ENCODE data around the gene MN1.

The MN1 gene

DNA sequence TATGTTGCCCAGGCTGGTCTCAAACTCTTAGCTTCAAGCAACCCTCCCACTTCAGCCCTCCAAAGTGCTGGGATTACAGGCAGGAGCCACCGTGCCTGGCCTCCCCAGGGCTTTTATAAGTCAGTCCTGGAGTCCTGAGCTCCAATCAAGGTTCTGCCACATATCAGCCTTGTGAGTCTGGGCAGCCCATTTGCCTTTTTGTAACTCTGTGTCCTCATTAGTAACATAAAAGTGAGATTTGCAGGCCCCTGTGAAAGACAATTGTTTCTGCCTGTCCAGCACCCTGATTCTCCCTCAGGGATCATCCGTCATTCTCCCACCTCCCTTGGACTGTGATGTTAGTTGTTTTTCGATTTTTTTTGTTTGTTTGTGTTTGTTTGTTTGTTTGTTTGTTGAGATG lies 89.8 kb downstream of the MN1 start:
- H3K9me2 ChIP-seq (replicated peaks; ENCODE audit: insufficient read depth, low read length), result no peaks in the 10 kb centered on the region
- TF ChIP-seq EZH2phosphoT487 (IDR thresholded peaks at IDR 0.05; ENCODE audit: low read length) (no peak), EZH2 (optimal IDR thresholded peaks at IDR 0.05; ENCODE audit: low read depth, low read length) (no peak)
- TF ChIP-seq, protein P1, sequence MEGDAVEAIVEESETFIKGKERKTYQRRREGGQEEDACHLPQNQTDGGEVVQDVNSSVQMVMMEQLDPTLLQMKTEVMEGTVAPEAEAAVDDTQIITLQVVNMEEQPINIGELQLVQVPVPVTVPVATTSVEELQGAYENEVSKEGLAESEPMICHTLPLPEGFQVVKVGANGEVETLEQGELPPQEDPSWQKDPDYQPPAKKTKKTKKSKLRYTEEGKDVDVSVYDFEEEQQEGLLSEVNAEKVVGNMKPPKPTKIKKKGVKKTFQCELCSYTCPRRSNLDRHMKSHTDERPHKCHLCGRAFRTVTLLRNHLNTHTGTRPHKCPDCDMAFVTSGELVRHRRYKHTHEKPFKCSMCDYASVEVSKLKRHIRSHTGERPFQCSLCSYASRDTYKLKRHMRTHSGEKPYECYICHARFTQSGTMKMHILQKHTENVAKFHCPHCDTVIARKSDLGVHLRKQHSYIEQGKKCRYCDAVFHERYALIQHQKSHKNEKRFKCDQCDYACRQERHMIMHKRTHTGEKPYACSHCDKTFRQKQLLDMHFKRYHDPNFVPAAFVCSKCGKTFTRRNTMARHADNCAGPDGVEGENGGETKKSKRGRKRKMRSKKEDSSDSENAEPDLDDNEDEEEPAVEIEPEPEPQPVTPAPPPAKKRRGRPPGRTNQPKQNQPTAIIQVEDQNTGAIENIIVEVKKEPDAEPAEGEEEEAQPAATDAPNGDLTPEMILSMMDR (IDR thresholded peaks at IDR 0.05; ENCODE audit: low read length), result no peak
- H3K4me3 ChIP-seq (ENCODE audit: low read length), result no peak overlapping the region
- no peaks in the 10 kb centered on the region for H3K36me3 ChIP-seq (replicated peaks; ENCODE audit: insufficient read depth, low read length)
- no peak overlapping the region for H3K9ac ChIP-seq (ENCODE audit: low read length)
- H3K9me3 ChIP-seq (replicated peaks; ENCODE audit: insufficient read depth, low read length), result no peaks in the 10 kb centered on the region
- DNase-seq, result no peak
- no peak overlapping the region for H3K27ac ChIP-seq (ENCODE audit: low read length)
- no peaks in the 10 kb centered on the region for H3F3A ChIP-seq (ENCODE audit: insufficient read depth, low read length)
- peaks cover 51% of the 10 kb centered on the region for H3K27me3 ChIP-seq (replicated peaks; ENCODE audit: insufficient read depth, low read length)
- H2AFZ ChIP-seq (ENCODE audit: low read length), result no peak overlapping the region
- no peaks in the 10 kb centered on the region for H3K4me1 ChIP-seq (ENCODE audit: low read length)
- no peaks in the 10 kb centered on the region for H3K79me2 ChIP-seq (ENCODE audit: low read length)
- H3K4me2 ChIP-seq (ENCODE audit: low read depth, low read length), result no peak overlapping the region
- H4K20me1 ChIP-seq (ENCODE audit: insufficient read depth, low read length), result no peaks in the 10 kb centered on the region

DNA sequence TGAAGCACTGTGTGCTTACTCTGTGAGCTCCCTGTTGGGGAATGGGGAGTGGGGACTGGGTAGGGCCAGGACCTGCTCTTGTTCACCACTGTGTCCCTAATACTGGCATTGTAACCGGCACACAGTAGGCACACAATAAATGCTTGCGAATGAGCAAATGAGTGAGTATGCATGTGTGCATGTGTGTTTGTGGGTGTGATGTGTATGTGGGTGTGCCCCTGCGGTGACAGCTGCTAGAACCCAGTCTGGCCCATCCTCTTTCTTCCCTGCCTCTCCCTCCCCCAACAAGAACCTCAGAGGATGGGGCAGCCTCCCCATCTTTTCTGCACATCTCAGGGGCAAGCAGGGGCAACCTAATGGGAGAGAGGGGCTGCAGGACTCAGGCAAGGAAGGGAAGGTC lies 90.5 kb downstream of the MN1 start:
- no peaks in the 10 kb centered on the region for H3K9me2 ChIP-seq (replicated peaks; ENCODE audit: insufficient read depth, low read length)

DNA sequence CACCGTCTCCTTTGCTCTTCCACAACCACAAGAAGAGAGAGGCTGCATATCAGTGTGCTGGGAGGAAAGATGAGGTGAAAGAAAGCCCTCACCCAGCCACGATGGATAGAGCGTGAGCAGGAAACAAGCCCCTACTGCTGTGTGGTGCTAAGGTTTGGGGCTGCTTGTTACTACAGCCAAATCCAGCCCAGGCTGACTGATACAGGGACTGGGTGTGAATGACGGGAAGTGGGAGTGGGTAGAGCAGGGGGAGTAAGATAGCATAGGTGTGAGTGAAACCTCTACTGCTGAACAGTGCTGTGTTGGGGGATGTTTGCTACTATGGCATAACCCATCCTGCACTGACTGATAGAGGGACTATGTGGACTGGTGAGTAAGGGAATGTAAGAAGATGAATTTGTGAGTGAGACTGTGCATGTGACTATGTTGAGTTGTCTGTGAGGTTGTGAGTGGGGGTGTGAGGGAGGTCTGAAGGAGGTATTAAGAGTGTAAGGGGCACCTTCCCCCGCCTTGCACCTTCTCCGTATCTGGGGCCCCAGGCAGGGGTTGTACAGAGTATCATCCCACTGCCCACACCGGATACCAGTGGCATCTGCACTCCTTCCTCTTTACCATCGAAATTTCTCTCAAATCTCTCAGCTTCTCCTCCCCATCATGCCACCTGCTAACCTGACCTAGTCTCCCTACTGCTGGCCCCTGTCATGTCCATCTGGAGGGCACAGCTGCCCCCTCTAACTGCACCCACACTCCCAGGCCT lies 91.5 kb downstream of the MN1 start:
- no peaks in the 10 kb centered on the region for H3K9me3 ChIP-seq (replicated peaks; ENCODE audit: insufficient read depth, low read length)
- peaks cover 48% of the 10 kb centered on the region for H3K27me3 ChIP-seq (replicated peaks; ENCODE audit: insufficient read depth, low read length)
- H3K4me3 ChIP-seq (ENCODE audit: low read length), result no peak overlapping the region
- H3K9ac ChIP-seq (ENCODE audit: low read length), result no peak overlapping the region
- H2AFZ ChIP-seq (ENCODE audit: low read length), result no peak overlapping the region
- no peaks in the 10 kb centered on the region for H3K9me2 ChIP-seq (replicated peaks; ENCODE audit: insufficient read depth, low read length)
- no peaks in the 10 kb centered on the region for H4K20me1 ChIP-seq (ENCODE audit: insufficient read depth, low read length)
- H3K79me2 ChIP-seq (ENCODE audit: low read length), result no peaks in the 10 kb centered on the region
- no peak overlapping the region for H3K27ac ChIP-seq (ENCODE audit: low read length)
- TF ChIP-seq, protein P1 (IDR thresholded peaks at IDR 0.05; ENCODE audit: low read length), result no peak
- no peak for DNase-seq
- no peak overlapping the region for H3K4me2 ChIP-seq (ENCODE audit: low read depth, low read length)
- no peaks in the 10 kb centered on the region for H3K36me3 ChIP-seq (replicated peaks; ENCODE audit: insufficient read depth, low read length)
- H3F3A ChIP-seq (ENCODE audit: insufficient read depth, low read length), result no peaks in the 10 kb centered on the region
- H3K4me1 ChIP-seq (ENCODE audit: low read length), result no peaks in the 10 kb centered on the region

More for the DNA sequence above, 90.5 kb downstream of the MN1 start:
- no peaks in the 10 kb centered on the region for H3K4me1 ChIP-seq (ENCODE audit: low read length)
- no peak overlapping the region for H3K4me3 ChIP-seq (ENCODE audit: low read length)
- peaks cover 51% of the 10 kb centered on the region for H3K27me3 ChIP-seq (replicated peaks; ENCODE audit: insufficient read depth, low read length)
- H3K4me2 ChIP-seq (ENCODE audit: low read depth, low read length), result no peak overlapping the region
- TF ChIP-seq, protein P1 (IDR thresholded peaks at IDR 0.05; ENCODE audit: low read length), result no peak
- TF ChIP-seq EZH2 (optimal IDR thresholded peaks at IDR 0.05; ENCODE audit: low read depth, low read length), result no peak
- H3K9me3 ChIP-seq (replicated peaks; ENCODE audit: insufficient read depth, low read length), result no peaks in the 10 kb centered on the region
- DNase-seq, result no peak
- H3K36me3 ChIP-seq (replicated peaks; ENCODE audit: insufficient read depth, low read length), result no peaks in the 10 kb centered on the region
- H3F3A ChIP-seq (ENCODE audit: insufficient read depth, low read length), result no peaks in the 10 kb centered on the region
- no peak overlapping the region for H3K9ac ChIP-seq (ENCODE audit: low read length)
- no peaks in the 10 kb centered on the region for H3K79me2 ChIP-seq (ENCODE audit: low read length)
- H3K27ac ChIP-seq (ENCODE audit: low read length), result no peak overlapping the region
- no peaks in the 10 kb centered on the region for H4K20me1 ChIP-seq (ENCODE audit: insufficient read depth, low read length)
- no peak overlapping the region for H2AFZ ChIP-seq (ENCODE audit: low read length)
